ENCODE results near the gene CCSER1.

DNA sequence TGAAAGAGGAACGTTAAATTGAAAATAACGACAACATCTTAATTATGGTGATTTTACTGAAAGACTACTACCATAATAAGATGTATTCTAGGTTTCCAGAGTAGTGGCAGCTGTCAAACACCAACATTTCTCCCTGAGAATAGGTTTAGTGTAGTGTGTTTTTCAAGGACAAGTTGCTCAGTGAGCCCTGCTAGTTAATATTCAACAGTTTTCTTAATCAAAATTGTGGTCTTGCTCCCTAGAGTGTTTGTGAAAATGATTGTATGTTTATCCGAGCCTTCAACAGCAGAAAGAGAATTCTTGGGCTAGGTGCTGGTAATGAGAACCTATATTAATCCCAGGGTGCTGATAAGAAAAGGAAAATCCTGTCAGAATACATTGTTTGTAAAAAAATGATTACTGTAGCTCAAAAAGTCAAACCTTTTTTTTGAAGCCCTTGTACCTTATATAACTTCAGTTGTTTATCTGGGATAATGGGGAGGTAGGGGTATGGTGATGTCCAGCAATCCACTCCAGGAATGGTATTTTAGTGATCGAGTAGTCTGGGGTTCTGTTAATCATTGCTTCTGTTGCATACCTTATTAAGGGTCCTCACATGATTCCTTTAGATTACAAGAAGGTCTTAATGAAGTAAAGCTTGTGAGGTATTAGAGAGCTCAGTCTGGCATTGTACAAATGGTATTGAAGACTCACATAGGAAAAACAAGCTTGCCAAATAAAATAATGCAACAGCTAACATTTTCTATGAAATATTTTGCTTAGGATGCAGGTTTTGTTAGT, 110.7 kb downstream of the CCSER1 start:
- TF ChIP-seq, protein P1, sequence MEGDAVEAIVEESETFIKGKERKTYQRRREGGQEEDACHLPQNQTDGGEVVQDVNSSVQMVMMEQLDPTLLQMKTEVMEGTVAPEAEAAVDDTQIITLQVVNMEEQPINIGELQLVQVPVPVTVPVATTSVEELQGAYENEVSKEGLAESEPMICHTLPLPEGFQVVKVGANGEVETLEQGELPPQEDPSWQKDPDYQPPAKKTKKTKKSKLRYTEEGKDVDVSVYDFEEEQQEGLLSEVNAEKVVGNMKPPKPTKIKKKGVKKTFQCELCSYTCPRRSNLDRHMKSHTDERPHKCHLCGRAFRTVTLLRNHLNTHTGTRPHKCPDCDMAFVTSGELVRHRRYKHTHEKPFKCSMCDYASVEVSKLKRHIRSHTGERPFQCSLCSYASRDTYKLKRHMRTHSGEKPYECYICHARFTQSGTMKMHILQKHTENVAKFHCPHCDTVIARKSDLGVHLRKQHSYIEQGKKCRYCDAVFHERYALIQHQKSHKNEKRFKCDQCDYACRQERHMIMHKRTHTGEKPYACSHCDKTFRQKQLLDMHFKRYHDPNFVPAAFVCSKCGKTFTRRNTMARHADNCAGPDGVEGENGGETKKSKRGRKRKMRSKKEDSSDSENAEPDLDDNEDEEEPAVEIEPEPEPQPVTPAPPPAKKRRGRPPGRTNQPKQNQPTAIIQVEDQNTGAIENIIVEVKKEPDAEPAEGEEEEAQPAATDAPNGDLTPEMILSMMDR (IDR thresholded peaks at IDR 0.05): no peak
- TF ChIP-seq EZH2 (IDR thresholded peaks at IDR 0.05; ENCODE audit: borderline replicate concordance, insufficient read depth, low read depth, low read length, poor library complexity, severe bottlenecking): no peak

Data from B cell (primary cell).